ENCODE results near the gene ISLR2. TPM values are rescaled to one million over a fixed set of nuclear protein-coding genes. Genes with fewer than 3 reads are reported as not detected.
"Not testable (repeated sequence)": the region's sequence is repeated elsewhere in the genome, so short reads cannot be mapped to it uniquely, and the experiment has no call there.

ISLR2 gene
- total RNA-seq (1 to 10 TPM in 2 of 9 donors, under 1 TPM in 6, not detected in 1; 0.13 to 2.6 (median 0.56) TPM), polyA plus RNA-seq (under 1 TPM; 0.24 to 0.48 (median 0.27) TPM)
- long read RNA-seq, donor 1: 0 reads
- long read RNA-seq, donor 2: 0 reads
- long read RNA-seq, donor 3: 0 reads
- long read RNA-seq, donor 4: 0 reads
- long read RNA-seq, donor 5: 0 reads
- long read RNA-seq, donor 6: 0 reads
- long read RNA-seq, donor 7, partial matches to known transcripts: 0 of 1 reads
- long read RNA-seq, donor 7, other reads (novel, unspliced or antisense): 0 of 1 reads
- long read RNA-seq, donor 8, partial matches to known transcripts: 0 of 2 reads
- long read RNA-seq, donor 8, other reads (novel, unspliced or antisense): 0 of 2 reads
- long read RNA-seq, donor 9: 0 reads
- long read RNA-seq, donor 10: 0 reads

- H3K36me3 ChIP-seq (replicated peaks in 1 of 2): no peaks in the 10 kb centered on the region
- no peaks in the 10 kb centered on the region for H3K9me3 ChIP-seq (replicated peaks in 1 of 3)
- peaks cover 0 to 16% of the 10 kb centered on the region in 2 donors for H3K4me1 ChIP-seq (replicated peaks in 1 of 2)
- WGBS, 4 donors: 2 to 3% (median 2%) methylated on average over 34 to 53 of the region's 53 CpGs
- peaks cover 72% of the 10 kb centered on the region for H3K27me3 ChIP-seq
- DNase-seq: no peak
- intact Hi-C loops (cut with DNase I): loop anchor here in 1 of 2 donors (10.0 kb wide), 1 partner anchor 76 kb away; no protein-coding TSS in a partner anchor
- H3K27ac ChIP-seq: no peak within 1 kb of the TSS
- TF ChIP-seq POLR2A (IDR thresholded peaks at IDR 0.05): no peak
- TF ChIP-seq CTCF (IDR thresholded peaks at IDR 0.05): no peak
- H3K4me3 ChIP-seq: no peak within 1 kb of the TSS
These were observed at the start of gene ISLR2 for GRCh38 chr15:74130155-74130848. TSS of gene ISLR2 (plus strand) at chr15:74130586. CDS start at chr15:74132755, 2,169 bp downstream.

- H3K36me3 ChIP-seq (replicated peaks in 1 of 2); H3K27me3 ChIP-seq; H3K27ac ChIP-seq; H3K9me3 ChIP-seq (replicated peaks in 1 of 3); DNase-seq; H3K4me3 ChIP-seq; H3K4me1 ChIP-seq (replicated peaks in 1 of 2); intact Hi-C loops (cut with DNase I): not testable (repeated sequence)
- WGBS, 4 donors: no CpG with 5 or more reads among the region's 7 CpGs
These were observed 47.9 kb upstream of the ISLR2 start, which contains the start of gene GOLGA6A for GRCh38 chr15:74082450-74082849. TSS of gene GOLGA6A (minus strand) at chr15:74082550. CDS start at chr15:74082509, 41 bp downstream.

- intact Hi-C loops (cut with DNase I); H3K4me1 ChIP-seq (replicated peaks in 1 of 2); H3K4me3 ChIP-seq; H3K27me3 ChIP-seq; H3K27ac ChIP-seq; DNase-seq; H3K36me3 ChIP-seq (replicated peaks in 1 of 2); H3K9me3 ChIP-seq (replicated peaks in 1 of 3): not testable (repeated sequence)
- WGBS, 4 donors: no CpG with 5 or more reads among the region's 2 CpGs
These were observed 35.8 kb upstream of the ISLR2 start for GRCh38 chr15:74094567-74094966.

GRCh38 chr15:74095610-74096009, 34.8 kb upstream of the ISLR2 start:
- WGBS, 4 donors: 86 to 88% (median 88%) methylated on average over 6 to 8 of the region's 10 CpGs; no CpG with 5 or more reads in 1 of the 4 donors
- H3K36me3 ChIP-seq (replicated peaks in 1 of 2); H3K9me3 ChIP-seq (replicated peaks in 1 of 3); H3K4me1 ChIP-seq (replicated peaks in 1 of 2); H3K4me3 ChIP-seq; H3K27ac ChIP-seq; intact Hi-C loops (cut with DNase I); H3K27me3 ChIP-seq; DNase-seq: not testable (repeated sequence)

- H3K9me3 ChIP-seq (replicated peaks in 1 of 3); H3K36me3 ChIP-seq (replicated peaks in 1 of 2); H3K4me3 ChIP-seq; H3K4me1 ChIP-seq (replicated peaks in 1 of 2); H3K27ac ChIP-seq; H3K27me3 ChIP-seq; DNase-seq; intact Hi-C loops (cut with DNase I): not testable (repeated sequence)
- no CpG with 5 or more reads among the region's 27 CpGs for WGBS, 4 donors
These were observed 33.5 kb upstream of the ISLR2 start for GRCh38 chr15:74096753-74097474.
